ENCODE data around the gene RXRA.
"Not testable (repeated sequence)": the region's sequence is repeated elsewhere in the genome, so short reads cannot be mapped to it uniquely, and the experiment has no call there.

- not testable (repeated sequence) for TF ChIP-seq POLR2A, POLR2AphosphoS5 (IDR thresholded peaks at IDR 0.05)
Observed at GRCh38 chr9:134306042-134306441, 20.2 kb upstream of the RXRA start.

Data from spleen (tissue), 3 donors.